Measurements from ENCODE around the gene MLH3.

DNA sequence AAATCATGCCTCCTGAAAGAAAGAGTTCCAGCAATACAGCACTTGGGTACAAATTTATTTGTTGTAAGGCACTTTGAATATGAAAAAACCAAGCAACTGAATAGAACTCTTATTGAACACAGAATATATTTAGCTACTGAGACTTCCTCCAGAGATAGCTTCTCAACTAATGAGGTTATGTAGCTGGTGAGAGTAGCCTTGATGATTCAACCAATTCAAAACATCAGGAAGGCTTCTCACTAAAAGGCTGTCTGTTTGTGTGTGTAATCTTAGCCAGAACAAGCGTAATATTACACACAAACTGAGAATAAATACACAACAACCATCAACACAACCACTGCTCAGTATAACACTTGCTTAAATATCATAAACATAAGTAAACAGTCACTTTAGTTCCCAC lies 28.2 kb downstream of the MLH3 start:
- TF ChIP-seq EZH2phosphoT487 (IDR thresholded peaks at IDR 0.05; ENCODE audit: insufficient read depth, low read depth) (no peak), EZH2 (IDR thresholded peaks at IDR 0.05; ENCODE audit: insufficient read depth, poor library complexity, severe bottlenecking) (no peak)
